Peyer's patch (tissue), 4 donors: ENCODE measurements around the gene ZNF732. TPM values are rescaled to one million over a fixed set of nuclear protein-coding genes. Genes with fewer than 3 reads are reported as not detected.

Source experiments
- DNase-seq, 3 donors: peaks; one replicate each; pipeline ENCODE4 v3.0.0-alpha.2; 2017 to 2019
- H3K27ac ChIP-seq, 4 donors: fragments of 200-600 bp; sonication (generic); one replicate each; pipeline ENCODE4 v1.5.1; 2016 to 2019
- H3K27me3 ChIP-seq, 2 donors: fragments of 200-600 bp; sonication (generic); one replicate each; pipeline ENCODE4 v1.5.1; 2019
- H3K36me3 ChIP-seq, 3 donors: fragments of 200-600 bp; sonication (generic); one replicate each; pipeline ENCODE4 v1.5.1; 2016 to 2019
- H3K4me1 ChIP-seq, 4 donors: fragments of 200-600 bp; sonication (generic); one replicate each; pipeline ENCODE4 v1.5.1; 2016 to 2019
- H3K4me3 ChIP-seq, 4 donors: fragments of 200-600 bp; sonication (generic); 1 replicate in 3 of 4; 2 replicates in 1 of 4; pipeline ENCODE4 v1.5.1; 2016 to 2019; ENCODE audit warnings: mild to moderate bottlenecking in 1 of 4
- H3K9me3 ChIP-seq, 4 donors: fragments of 200-600 bp; sonication (generic); one replicate each; pipeline ENCODE4 v1.5.1; 2016 to 2019; ENCODE audit warnings: mild to moderate bottlenecking in 1 of 4
- POLR2A ChIP-seq, 2 donors: fragments of 450-650 bp; IDR thresholded peaks; one replicate each; pipeline ENCODE4 v1.5.1; 2017; ENCODE audit warnings: antibody characterized with exemption in 2 of 2, mild to moderate bottlenecking in 2 of 2, moderate library complexity in 2 of 2
- small RNA-seq, 2 donors: library from RNA; depleted of rRNA; stranded (forward); fragments of <200 nt; gene quantifications; one replicate each; pipeline ENCODE3, GENCODE V24; 2016
- total RNA-seq, 4 donors: library from RNA; depleted of rRNA; stranded (reverse); fragments of >200 nt; gene quantifications; one replicate each; pipeline ENCODE4 v1.1.0, GENCODE V29; 2016
- TF ChIP-seq, protein P1 (sequence below), 6 experiments: fragments of 450-650 bp in 4 of 6; fragments of 200-600 bp in 2 of 6; sonication (generic) in 1 of 6; IDR thresholded peaks; one replicate each; pipeline ENCODE4 v1.5.1; 2017 to 2019; ENCODE audit warnings: antibody characterized with exemption in 6 of 6, mild to moderate bottlenecking in 3 of 6, moderate library complexity in 1 of 6

The ZNF732 gene
- total RNA-seq, 4 donors from 2014 or later = not detected

DNA sequence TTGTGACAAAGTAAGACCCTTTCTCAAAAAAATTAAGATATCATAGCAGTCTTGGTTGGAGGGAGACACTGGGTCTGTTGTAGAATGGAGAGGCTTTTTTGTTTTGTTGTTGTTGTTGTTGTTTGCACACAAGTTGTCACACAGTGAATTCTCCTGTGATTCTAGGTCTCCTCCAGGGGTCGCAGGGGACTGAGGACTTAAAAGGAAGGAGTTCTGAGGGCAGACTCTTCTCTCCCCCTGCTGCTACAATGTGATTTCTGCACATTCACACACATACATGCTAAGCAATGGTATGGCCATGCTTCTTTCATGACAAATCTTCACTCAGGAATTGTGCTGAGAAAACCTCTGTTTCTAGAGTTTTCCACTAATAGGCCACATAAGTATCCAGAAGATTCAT is 71.1 kb downstream of the ZNF732 start:
- Histone ChIP-seq H3K27ac (no peak overlapping the region), H3K4me1 (no peaks in the 10 kb centered on the region), H3K9me3 (peaks cover 0 to 2% (median 0%) of the 10 kb centered on the region in 4 donors), H3K4me3 (no peak overlapping the region), H3K27me3 (no peaks in the 10 kb centered on the region), H3K36me3 (no peaks in the 10 kb centered on the region)
- TF ChIP-seq, protein P1, sequence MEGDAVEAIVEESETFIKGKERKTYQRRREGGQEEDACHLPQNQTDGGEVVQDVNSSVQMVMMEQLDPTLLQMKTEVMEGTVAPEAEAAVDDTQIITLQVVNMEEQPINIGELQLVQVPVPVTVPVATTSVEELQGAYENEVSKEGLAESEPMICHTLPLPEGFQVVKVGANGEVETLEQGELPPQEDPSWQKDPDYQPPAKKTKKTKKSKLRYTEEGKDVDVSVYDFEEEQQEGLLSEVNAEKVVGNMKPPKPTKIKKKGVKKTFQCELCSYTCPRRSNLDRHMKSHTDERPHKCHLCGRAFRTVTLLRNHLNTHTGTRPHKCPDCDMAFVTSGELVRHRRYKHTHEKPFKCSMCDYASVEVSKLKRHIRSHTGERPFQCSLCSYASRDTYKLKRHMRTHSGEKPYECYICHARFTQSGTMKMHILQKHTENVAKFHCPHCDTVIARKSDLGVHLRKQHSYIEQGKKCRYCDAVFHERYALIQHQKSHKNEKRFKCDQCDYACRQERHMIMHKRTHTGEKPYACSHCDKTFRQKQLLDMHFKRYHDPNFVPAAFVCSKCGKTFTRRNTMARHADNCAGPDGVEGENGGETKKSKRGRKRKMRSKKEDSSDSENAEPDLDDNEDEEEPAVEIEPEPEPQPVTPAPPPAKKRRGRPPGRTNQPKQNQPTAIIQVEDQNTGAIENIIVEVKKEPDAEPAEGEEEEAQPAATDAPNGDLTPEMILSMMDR (IDR thresholded peaks at IDR 0.05) = no peak
- no peak for TF ChIP-seq POLR2A (IDR thresholded peaks at IDR 0.05)
- no peak for DNase-seq

- H3K4me3 ChIP-seq = no peak overlapping the region
- no peak for TF ChIP-seq POLR2A (IDR thresholded peaks at IDR 0.05)
- TF ChIP-seq, protein P1 (IDR thresholded peaks at IDR 0.05) = no peak
- H3K9me3 ChIP-seq = peaks cover 0 to 9% (median 0%) of the 10 kb centered on the region in 4 donors
- no peaks in the 10 kb centered on the region for H3K27me3 ChIP-seq
- no peak overlapping the region for H3K27ac ChIP-seq
- no peaks in the 10 kb centered on the region for H3K36me3 ChIP-seq
- no peak for DNase-seq
- H3K4me1 ChIP-seq = no peaks in the 10 kb centered on the region
Observed at GRCh38 chr4:223913-224497, 81.3 kb downstream of the ZNF732 start.

Small RNAs within 50 kb of the gene (small RNA-seq; reads per million reads assigned to genes)
- 0 reads per million in 2 donors for gene AC079140.2
- 0 reads per million in 2 donors for gene MIR571

Other genes with a start within 250 kb of the ZNF732 start
- 10 to 100 TPM in 1 of 4 donors, 1 to 10 TPM in 3; 3.5 to 15.7 (median 9.2) TPM for gene ZNF718, start 181.0 kb downstream of the ZNF732 start, total RNA-seq
- gene ZNF141, start 32.3 kb upstream of the ZNF732 start, total RNA-seq = 10 to 100 TPM; 24.3 to 87.5 (median 31.2) TPM
- 10 to 100 TPM; 35.4 to 86.6 (median 40.5) TPM for gene ZNF721, start 193.7 kb upstream of the ZNF732 start, total RNA-seq
- gene PIGG, start 193.7 kb upstream of the ZNF732 start, total RNA-seq = 100 to 1,000 TPM in 3 of 4 donors, 10 to 100 TPM in 1; 63.7 to 123 (median 108) TPM